K562 (cell line): ENCODE data around the gene EGF. TPM values are rescaled to one million over a fixed set of nuclear protein-coding genes. Genes with fewer than 3 reads are reported as not detected.

ENCODE experiments used
- C11orf30 ChIP-seq: fragments of 450-650 bp; IDR thresholded peaks from 2 replicates; pipeline ENCODE4 v1.6.1; 2016; ENCODE audit warnings: low read depth, mild to moderate bottlenecking
- CREB5 ChIP-seq: fragments of 250-450 bp; sonication (Bioruptor Pico); IDR thresholded peaks from 2 replicates; pipeline ENCODE4 v1.5.0; 2020; ENCODE audit warnings: mild to moderate bottlenecking
- CTCFL ChIP-seq: IDR thresholded peaks from 2 replicates; pipeline ENCODE4 v1.6.1; 2011; ENCODE audit warnings: borderline replicate concordance, low read depth, mild to moderate bottlenecking, moderate library complexity, low read length; ENCODE audit not compliant: insufficient read depth, poor library complexity, severe bottlenecking
- CUX1 ChIP-seq: fragments of 200-800 bp; sonication (Bioruptor generic); IDR thresholded peaks from 2 replicates; pipeline ENCODE4 v1.6.1; 2016; ENCODE audit warnings: missing genetic modification characterization, missing compliant biosample characterization
- GATAD2B ChIP-seq: fragments of 450-650 bp; IDR thresholded peaks from 2 replicates; pipeline ENCODE4 v1.6.1; 2017; ENCODE audit warnings: mild to moderate bottlenecking, borderline replicate concordance
- HIVEP1 ChIP-seq: fragments of 250-450 bp; sonication (Bioruptor Pico); IDR thresholded peaks from 2 replicates; pipeline ENCODE4 v1.4.0; 2020; ENCODE audit warnings: mild to moderate bottlenecking
- HOXB6 ChIP-seq: fragments of 250-450 bp; sonication (Bioruptor Pico); IDR thresholded peaks from 2 replicates; pipeline ENCODE4 v1.5.1; 2022; ENCODE audit warnings: mild to moderate bottlenecking, borderline replicate concordance
- MAFK ChIP-seq: IDR thresholded peaks from 2 replicates; pipeline ENCODE4 v1.6.1; 2011; ENCODE audit warnings: low read length, improper control_type of control experiment
- MCM2 ChIP-seq: fragments of 450-650 bp; IDR thresholded peaks from 2 replicates; pipeline ENCODE4 v1.6.1; 2017; ENCODE audit warnings: low read depth, mild to moderate bottlenecking
- MTA2 ChIP-seq: fragments of 450-650 bp; IDR thresholded peaks from 2 replicates; pipeline ENCODE4 v1.6.1; 2016; ENCODE audit warnings: low read depth
- NFYB ChIP-seq: IDR thresholded peaks from 2 replicates; pipeline ENCODE4 v1.6.1; 2011; ENCODE audit warnings: mild to moderate bottlenecking, moderate library complexity; ENCODE audit not compliant: insufficient read length; ENCODE audit errors: extremely low read depth
- RNF219 ChIP-seq: fragments of 250-450 bp; sonication (Bioruptor Pico); IDR thresholded peaks from 2 replicates; pipeline ENCODE4 v1.5.0; 2022; ENCODE audit warnings: mild to moderate bottlenecking
- SRSF3 ChIP-seq: fragments of 200-400 bp; formaldehyde crosslinking; IDR thresholded peaks from 2 replicates; pipeline ENCODE4 v1.6.1; 2016; ENCODE audit warnings: mild to moderate bottlenecking, low read length, moderate library complexity; ENCODE audit not compliant: insufficient read depth
- TBP ChIP-seq: optimal IDR thresholded peaks from 2 replicates; pipeline ENCODE3; 2011; ENCODE audit warnings: low read depth, low read length, improper control_type of control experiment
- ZNF384 ChIP-seq: IDR thresholded peaks from 2 replicates; pipeline ENCODE4 v1.6.1; 2012; ENCODE audit warnings: low read depth, low read length, improper control_type of control experiment
- ZNF717 ChIP-seq: fragments of 250-450 bp; sonication (Bioruptor Pico); IDR thresholded peaks from 2 replicates; pipeline ENCODE4 v1.5.0; 2021
- ZNF778 ChIP-seq: fragments of 450-650 bp; formaldehyde crosslinking; IDR thresholded peaks from 2 replicates; pipeline ENCODE4 v1.4.0; 2020; ENCODE audit warnings: mild to moderate bottlenecking, moderate library complexity
- polyA plus RNA-seq, 8 experiments: library from polyadenylated mRNA; depleted of rRNA in 4 of 8; stranded (reverse) in 5 of 8; unstranded in 3 of 8; fragments of >200 nt; fragmentation: Nextera tagmentation in 2 of 8; fragmentation: Illumina TruSeq in 1 of 8; extraction: Ambion mirVana in 2 of 8; extraction: Trizol in 1 of 8; gene quantifications; 2 replicates each; pipeline versions ENCODE4 v1.2.1 to v1.2.3, GENCODE V29; 2011 to 2014; ENCODE audit warnings: inconsistent platforms in 1 of 8, missing spikeins in 1 of 8
- total RNA-seq, 7 experiments: library from RNA; depleted of rRNA in 6 of 7; stranded (reverse); fragments of >200 nt in 6 of 7; fragmentation: Illumina TruSeq in 2 of 7; extraction: Trizol in 2 of 7; gene quantifications; 2 replicates each; pipeline versions ENCODE4 v1.2.1 to v1.2.3, GENCODE V29; 2011 to 2021; ENCODE audit warnings: low replicate concordance in 1 of 7

Gene EGF
- total and polyA plus RNA-seq, 9 of the 15 experiments (the other 6 are each of a cell fraction or from before 2014, with no cell fraction given), result 0.32 to 3.1 (median 1.3) TPM

GRCh38 chr4:109912706-109913595, at the start of gene EGF (continued):
- TF ChIP-seq CTCFL (no peak), HIVEP1 (CRISPR knock-in tag) (no peak), RNF219 (CRISPR knock-in tag) (no peak), C11orf30 (peak; percentile 83), SRSF3 (no peak), HOXB6 (CRISPR knock-in tag) (no peak), ZNF717 (CRISPR knock-in tag) (no peak), TBP (no peak), CUX1 (no peak), ZNF778 (CRISPR knock-in tag) (no peak), MCM2 (no peak), ZNF384 (no peak), NFYB (no peak), GATAD2B (no peak), MTA2 (no peak), MAFK (peak; percentile 69), CREB5 (CRISPR knock-in tag) (no peak)
